GM23338 (cell line): ENCODE data around the gene PEX13. TPM values are rescaled to one million over a fixed set of nuclear protein-coding genes. Genes with fewer than 3 reads are reported as not detected.

Experiments used
- ATAC-seq: fragments of 200-7000 bp; cut with Tn5 transposase; 3 replicates; pipeline ENCODE4 v1.9.1; 2020
- DNase-seq: peaks from one replicate; pipeline ENCODE4 v3.0.0-alpha.2; 2015; ENCODE audit warnings: low spot score
- H2AFZ ChIP-seq: fragments of 200-600 bp; sonication (generic); 2 replicates; pipeline ENCODE4 v1.8.0; 2016; ENCODE audit warnings: antibody characterized with exemption, mild to moderate bottlenecking, moderate library complexity
- H3F3A ChIP-seq: fragments of 200-600 bp; sonication (generic); replicated peaks from 2 replicates; pipeline ENCODE4 v1.8.0; 2017; ENCODE audit warnings: antibody characterized with exemption, mixed run types, low read depth
- H3K27ac ChIP-seq: fragments of 200-600 bp; sonication (generic); 2 replicates; pipeline ENCODE4 v1.6.1; 2016; ENCODE audit warnings: low read depth
- H3K27me3 ChIP-seq: fragments of 200-600 bp; sonication (generic); 2 replicates; pipeline ENCODE4 v1.8.0; 2016; ENCODE audit warnings: mild to moderate bottlenecking, mixed run types, moderate library complexity; ENCODE audit not compliant: insufficient read depth
- H3K36me3 ChIP-seq: fragments of 200-600 bp; sonication (generic); 2 replicates; pipeline ENCODE4 v1.8.0; 2016; ENCODE audit warnings: mild to moderate bottlenecking; ENCODE audit not compliant: insufficient read depth
- H3K4me1 ChIP-seq: fragments of 200-600 bp; sonication (generic); 2 replicates; pipeline ENCODE4 v1.8.0; 2016; ENCODE audit warnings: mild to moderate bottlenecking, moderate library complexity; ENCODE audit not compliant: insufficient read depth
- H3K4me2 ChIP-seq: fragments of 200-600 bp; sonication (generic); 2 replicates; pipeline ENCODE4 v1.7.1; 2017; ENCODE audit warnings: mixed run types
- H3K4me3 ChIP-seq: fragments of 200-600 bp; sonication (generic); 2 replicates; pipeline ENCODE4 v1.6.1; 2016; ENCODE audit warnings: mixed run types
- H3K79me2 ChIP-seq: fragments of 200-600 bp; sonication (generic); replicated peaks from 2 replicates; pipeline ENCODE4 v1.8.0; 2017; ENCODE audit warnings: mild to moderate bottlenecking; ENCODE audit not compliant: insufficient read depth
- H3K9me2 ChIP-seq: fragments of 200-600 bp; sonication (generic); 2 replicates; pipeline ENCODE4 v1.8.0; 2017; ENCODE audit not compliant: insufficient read depth
- H4K20me1 ChIP-seq: fragments of 200-600 bp; sonication (generic); replicated peaks from 2 replicates; pipeline ENCODE4 v1.8.0; 2017; ENCODE audit warnings: mild to moderate bottlenecking; ENCODE audit not compliant: insufficient read depth
- H3K27ac Mint-ChIP-seq: 2 replicates; pipeline ENCODE4 v1.8.0; 2020; ENCODE audit warnings: inconsistent platforms, mild to moderate bottlenecking, moderate library complexity, mixed read lengths
- H3K27me3 Mint-ChIP-seq: 3 replicates; pipeline ENCODE4 v1.8.0; 2022; ENCODE audit warnings: low read depth, mild to moderate bottlenecking, moderate library complexity, mixed read lengths, inconsistent platforms; ENCODE audit not compliant: insufficient read depth, poor library complexity
- H3K36me3 Mint-ChIP-seq: 3 replicates; pipeline ENCODE4 v1.8.0; 2021; ENCODE audit warnings: low read depth, mild to moderate bottlenecking, inconsistent platforms, moderate library complexity, mixed read lengths
- H3K4me1 Mint-ChIP-seq: 3 replicates; pipeline ENCODE4 v1.8.0; 2020; ENCODE audit warnings: mild to moderate bottlenecking, inconsistent platforms, mixed read lengths
- H3K4me3 Mint-ChIP-seq: 3 replicates; pipeline ENCODE4 v1.8.0; 2021; ENCODE audit warnings: moderate library complexity, mild to moderate bottlenecking, inconsistent platforms, mixed read lengths
- H3K9me3 Mint-ChIP-seq: 3 replicates; pipeline ENCODE4 v1.8.0; 2020; ENCODE audit warnings: moderate library complexity, mild to moderate bottlenecking, inconsistent platforms, mixed read lengths
- CREB1 ChIP-seq: fragments of 250-450 bp; sonication (Bioruptor Pico); IDR thresholded peaks from 2 replicates; pipeline ENCODE4 v1.5.0; 2020; ENCODE audit warnings: low read depth, mild to moderate bottlenecking, moderate library complexity
- EZH2 ChIP-seq: fragments of 200-600 bp; sonication (generic); IDR thresholded peaks from one replicate; pipeline ENCODE4 v1.8.0; 2017; ENCODE audit warnings: antibody characterized with exemption, mild to moderate bottlenecking, low read depth; ENCODE audit not compliant: unreplicated experiment
- EZH2phosphoT487 ChIP-seq: fragments of 200-600 bp; sonication (generic); IDR thresholded peaks from one replicate; pipeline ENCODE4 v1.8.1; 2018; ENCODE audit warnings: antibody characterized with exemption; ENCODE audit not compliant: unreplicated experiment
- JUNB ChIP-seq: IDR thresholded peaks from one replicate; pipeline ENCODE4 v1.6.1; 2016; ENCODE audit warnings: antibody characterized with exemption; ENCODE audit not compliant: unreplicated experiment
- NANOG ChIP-seq: IDR thresholded peaks from 2 replicates; pipeline ENCODE4 v1.6.1; 2016; ENCODE audit warnings: antibody characterized with exemption, borderline replicate concordance
- POLR2AphosphoS5 ChIP-seq: IDR thresholded peaks from 2 replicates; pipeline ENCODE4 v1.6.1; 2016; ENCODE audit warnings: antibody characterized with exemption, low read depth
- STAT1 ChIP-seq: IDR thresholded peaks from one replicate; pipeline ENCODE4 v1.6.1; 2016; ENCODE audit warnings: antibody characterized with exemption; ENCODE audit not compliant: unreplicated experiment
- ZNF114 ChIP-seq: fragments of 250-450 bp; sonication (Bioruptor Pico); IDR thresholded peaks from 2 replicates; pipeline ENCODE4 v1.5.0; 2020; ENCODE audit warnings: mild to moderate bottlenecking, moderate library complexity
- ZNF331 ChIP-seq: fragments of 250-450 bp; sonication (Bioruptor Pico); IDR thresholded peaks from 2 replicates; pipeline ENCODE4 v1.5.0; 2020; ENCODE audit warnings: low read depth, mild to moderate bottlenecking, moderate library complexity
- polyA plus RNA-seq: library from polyadenylated mRNA; unstranded; fragments of >200 nt; fragmentation: Nextera tagmentation; extraction: Ambion mirVana; gene quantifications from 2 replicates; pipeline ENCODE4 v1.2.1, GENCODE V29; 2016
- total RNA-seq: library from RNA; depleted of rRNA; stranded (reverse); fragments of >200 nt; shearing (Covaris generic); gene quantifications from 2 replicates; pipeline ENCODE4 v1.2.3, GENCODE V29; 2014
- TF ChIP-seq, protein P1 (sequence below): IDR thresholded peaks from 2 replicates; pipeline ENCODE4 v1.6.1; 2016; ENCODE audit warnings: antibody characterized with exemption
- TF ChIP-seq, protein P2 (sequence below): fragments of 250-450 bp; sonication (Bioruptor Pico); IDR thresholded peaks from 2 replicates; pipeline ENCODE4 v1.5.0; 2020; ENCODE audit warnings: mild to moderate bottlenecking, moderate library complexity
- TF ChIP-seq, protein P3 (sequence below): IDR thresholded peaks from one replicate; pipeline ENCODE4 v1.6.1; 2018; ENCODE audit warnings: antibody characterized with exemption; ENCODE audit not compliant: unreplicated experiment
- TF ChIP-seq, protein P4 (sequence below), 2 experiments: fragments of 200-600 bp in 1 of 2; sonication (generic) in 1 of 2; conservative IDR thresholded peaks; 2 replicates each; pipeline versions ENCODE4 v1.5.1 to v1.6.1; 2016 to 2017; ENCODE audit warnings: antibody characterized with exemption in 2 of 2, low read depth in 2 of 2, mild to moderate bottlenecking in 2 of 2, moderate library complexity in 1 of 2

PEX13 gene
- total and polyA plus RNA-seq, 2 experiments from 2014 or later, result 15.8 to 29.2 TPM

DNA sequence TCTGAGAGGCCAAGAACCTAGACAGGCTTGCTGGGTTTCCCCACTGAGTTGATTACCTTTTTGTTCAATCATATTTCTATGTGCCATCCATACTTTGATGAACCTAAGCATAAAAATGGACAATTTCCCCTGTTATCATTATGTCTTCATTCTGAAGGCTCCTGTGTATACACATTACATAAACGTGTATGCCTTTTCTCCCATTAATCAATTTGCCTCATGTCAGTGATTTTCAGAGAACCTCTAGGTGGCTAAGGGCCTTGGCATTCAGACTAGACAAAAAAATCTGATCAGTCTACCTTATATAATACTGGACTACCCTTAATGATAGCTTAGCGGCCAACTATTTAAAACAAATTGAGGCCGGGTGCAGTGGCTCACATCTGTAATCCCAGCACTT lies 4.1 kb upstream of the PEX13 start:
- H3K9me2 ChIP-seq, result no peaks in the 10 kb centered on the region
- peaks cover 3% of the 10 kb centered on the region for H3K79me2 ChIP-seq
- Mint-ChIP-seq H3K9me3 (no peaks in the 10 kb centered on the region), H3K4me3 (no peak overlapping the region), H3K27me3 (peaks cover 4% of the 10 kb centered on the region), H3K4me1 (peaks cover 6% of the 10 kb centered on the region), H3K27ac (no peak overlapping the region), H3K36me3 (no peaks in the 10 kb centered on the region)
- no peak overlapping the region for H3K4me2 ChIP-seq
- H3K27me3 ChIP-seq, result no peaks in the 10 kb centered on the region
- no peak overlapping the region for H3K27ac ChIP-seq
- no peaks in the 10 kb centered on the region for H3K36me3 ChIP-seq
- H3K4me1 ChIP-seq, result peaks cover 5% of the 10 kb centered on the region; the same call in 1 of the 2 replicates
- no peak overlapping the region for H3K4me3 ChIP-seq
- DNase-seq (no peak), ATAC-seq (no peak)
- no peak overlapping the region for H2AFZ ChIP-seq
- no peaks in the 10 kb centered on the region for H3F3A ChIP-seq
- H4K20me1 ChIP-seq, result no peaks in the 10 kb centered on the region
- TF ChIP-seq POLR2AphosphoS5 (no peak), STAT1 (no peak), ZNF114 (no peak), EZH2 (no peak), JUNB (no peak), ZNF331 (CRISPR knock-in tag) (no peak), NANOG (no peak), CREB1 (CRISPR knock-in tag) (no peak), EZH2phosphoT487 (no peak)
- TF ChIP-seq, protein P1, sequence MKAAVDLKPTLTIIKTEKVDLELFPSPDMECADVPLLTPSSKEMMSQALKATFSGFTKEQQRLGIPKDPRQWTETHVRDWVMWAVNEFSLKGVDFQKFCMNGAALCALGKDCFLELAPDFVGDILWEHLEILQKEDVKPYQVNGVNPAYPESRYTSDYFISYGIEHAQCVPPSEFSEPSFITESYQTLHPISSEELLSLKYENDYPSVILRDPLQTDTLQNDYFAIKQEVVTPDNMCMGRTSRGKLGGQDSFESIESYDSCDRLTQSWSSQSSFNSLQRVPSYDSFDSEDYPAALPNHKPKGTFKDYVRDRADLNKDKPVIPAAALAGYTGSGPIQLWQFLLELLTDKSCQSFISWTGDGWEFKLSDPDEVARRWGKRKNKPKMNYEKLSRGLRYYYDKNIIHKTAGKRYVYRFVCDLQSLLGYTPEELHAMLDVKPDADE, result no peak
- TF ChIP-seq, protein P2, sequence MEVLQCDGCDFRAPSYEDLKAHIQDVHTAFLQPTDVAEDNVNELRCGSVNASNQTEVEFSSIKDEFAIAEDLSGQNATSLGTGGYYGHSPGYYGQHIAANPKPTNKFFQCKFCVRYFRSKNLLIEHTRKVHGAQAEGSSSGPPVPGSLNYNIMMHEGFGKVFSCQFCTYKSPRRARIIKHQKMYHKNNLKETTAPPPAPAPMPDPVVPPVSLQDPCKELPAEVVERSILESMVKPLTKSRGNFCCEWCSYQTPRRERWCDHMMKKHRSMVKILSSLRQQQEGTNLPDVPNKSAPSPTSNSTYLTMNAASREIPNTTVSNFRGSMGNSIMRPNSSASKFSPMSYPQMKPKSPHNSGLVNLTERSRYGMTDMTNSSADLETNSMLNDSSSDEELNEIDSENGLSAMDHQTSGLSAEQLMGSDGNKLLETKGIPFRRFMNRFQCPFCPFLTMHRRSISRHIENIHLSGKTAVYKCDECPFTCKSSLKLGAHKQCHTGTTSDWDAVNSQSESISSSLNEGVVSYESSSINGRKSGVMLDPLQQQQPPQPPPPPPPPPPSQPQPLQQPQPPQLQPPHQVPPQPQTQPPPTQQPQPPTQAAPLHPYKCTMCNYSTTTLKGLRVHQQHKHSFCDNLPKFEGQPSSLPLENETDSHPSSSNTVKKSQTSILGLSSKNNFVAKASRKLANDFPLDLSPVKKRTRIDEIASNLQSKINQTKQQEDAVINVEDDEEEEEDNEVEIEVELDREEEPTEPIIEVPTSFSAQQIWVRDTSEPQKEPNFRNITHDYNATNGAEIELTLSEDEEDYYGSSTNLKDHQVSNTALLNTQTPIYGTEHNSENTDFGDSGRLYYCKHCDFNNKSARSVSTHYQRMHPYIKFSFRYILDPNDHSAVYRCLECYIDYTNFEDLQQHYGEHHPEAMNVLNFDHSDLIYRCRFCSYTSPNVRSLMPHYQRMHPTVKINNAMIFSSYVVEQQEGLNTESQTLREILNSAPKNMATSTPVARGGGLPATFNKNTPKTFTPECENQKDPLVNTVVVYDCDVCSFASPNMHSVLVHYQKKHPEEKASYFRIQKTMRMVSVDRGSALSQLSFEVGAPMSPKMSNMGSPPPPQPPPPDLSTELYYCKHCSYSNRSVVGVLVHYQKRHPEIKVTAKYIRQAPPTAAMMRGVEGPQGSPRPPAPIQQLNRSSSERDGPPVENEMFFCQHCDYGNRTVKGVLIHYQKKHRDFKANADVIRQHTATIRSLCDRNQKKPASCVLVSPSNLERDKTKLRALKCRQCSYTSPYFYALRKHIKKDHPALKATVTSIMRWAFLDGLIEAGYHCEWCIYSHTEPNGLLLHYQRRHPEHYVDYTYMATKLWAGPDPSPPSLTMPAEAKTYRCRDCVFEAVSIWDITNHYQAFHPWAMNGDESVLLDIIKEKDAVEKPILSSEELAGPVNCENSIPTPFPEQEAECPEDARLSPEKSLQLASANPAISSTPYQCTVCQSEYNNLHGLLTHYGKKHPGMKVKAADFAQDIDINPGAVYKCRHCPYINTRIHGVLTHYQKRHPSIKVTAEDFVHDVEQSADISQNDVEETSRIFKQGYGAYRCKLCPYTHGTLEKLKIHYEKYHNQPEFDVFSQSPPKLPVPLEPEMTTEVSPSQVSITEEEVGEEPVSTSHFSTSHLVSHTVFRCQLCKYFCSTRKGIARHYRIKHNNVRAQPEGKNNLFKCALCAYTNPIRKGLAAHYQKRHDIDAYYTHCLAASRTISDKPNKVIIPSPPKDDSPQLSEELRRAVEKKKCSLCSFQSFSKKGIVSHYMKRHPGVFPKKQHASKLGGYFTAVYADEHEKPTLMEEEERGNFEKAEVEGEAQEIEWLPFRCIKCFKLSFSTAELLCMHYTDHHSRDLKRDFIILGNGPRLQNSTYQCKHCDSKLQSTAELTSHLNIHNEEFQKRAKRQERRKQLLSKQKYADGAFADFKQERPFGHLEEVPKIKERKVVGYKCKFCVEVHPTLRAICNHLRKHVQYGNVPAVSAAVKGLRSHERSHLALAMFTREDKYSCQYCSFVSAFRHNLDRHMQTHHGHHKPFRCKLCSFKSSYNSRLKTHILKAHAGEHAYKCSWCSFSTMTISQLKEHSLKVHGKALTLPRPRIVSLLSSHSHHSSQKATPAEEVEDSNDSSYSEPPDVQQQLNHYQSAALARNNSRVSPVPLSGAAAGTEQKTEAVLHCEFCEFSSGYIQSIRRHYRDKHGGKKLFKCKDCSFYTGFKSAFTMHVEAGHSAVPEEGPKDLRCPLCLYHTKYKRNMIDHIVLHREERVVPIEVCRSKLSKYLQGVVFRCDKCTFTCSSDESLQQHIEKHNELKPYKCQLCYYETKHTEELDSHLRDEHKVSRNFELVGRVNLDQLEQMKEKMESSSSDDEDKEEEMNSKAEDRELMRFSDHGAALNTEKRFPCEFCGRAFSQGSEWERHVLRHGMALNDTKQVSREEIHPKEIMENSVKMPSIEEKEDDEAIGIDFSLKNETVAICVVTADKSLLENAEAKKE (CRISPR knock-in tag), result no peak
- TF ChIP-seq, protein P3, sequence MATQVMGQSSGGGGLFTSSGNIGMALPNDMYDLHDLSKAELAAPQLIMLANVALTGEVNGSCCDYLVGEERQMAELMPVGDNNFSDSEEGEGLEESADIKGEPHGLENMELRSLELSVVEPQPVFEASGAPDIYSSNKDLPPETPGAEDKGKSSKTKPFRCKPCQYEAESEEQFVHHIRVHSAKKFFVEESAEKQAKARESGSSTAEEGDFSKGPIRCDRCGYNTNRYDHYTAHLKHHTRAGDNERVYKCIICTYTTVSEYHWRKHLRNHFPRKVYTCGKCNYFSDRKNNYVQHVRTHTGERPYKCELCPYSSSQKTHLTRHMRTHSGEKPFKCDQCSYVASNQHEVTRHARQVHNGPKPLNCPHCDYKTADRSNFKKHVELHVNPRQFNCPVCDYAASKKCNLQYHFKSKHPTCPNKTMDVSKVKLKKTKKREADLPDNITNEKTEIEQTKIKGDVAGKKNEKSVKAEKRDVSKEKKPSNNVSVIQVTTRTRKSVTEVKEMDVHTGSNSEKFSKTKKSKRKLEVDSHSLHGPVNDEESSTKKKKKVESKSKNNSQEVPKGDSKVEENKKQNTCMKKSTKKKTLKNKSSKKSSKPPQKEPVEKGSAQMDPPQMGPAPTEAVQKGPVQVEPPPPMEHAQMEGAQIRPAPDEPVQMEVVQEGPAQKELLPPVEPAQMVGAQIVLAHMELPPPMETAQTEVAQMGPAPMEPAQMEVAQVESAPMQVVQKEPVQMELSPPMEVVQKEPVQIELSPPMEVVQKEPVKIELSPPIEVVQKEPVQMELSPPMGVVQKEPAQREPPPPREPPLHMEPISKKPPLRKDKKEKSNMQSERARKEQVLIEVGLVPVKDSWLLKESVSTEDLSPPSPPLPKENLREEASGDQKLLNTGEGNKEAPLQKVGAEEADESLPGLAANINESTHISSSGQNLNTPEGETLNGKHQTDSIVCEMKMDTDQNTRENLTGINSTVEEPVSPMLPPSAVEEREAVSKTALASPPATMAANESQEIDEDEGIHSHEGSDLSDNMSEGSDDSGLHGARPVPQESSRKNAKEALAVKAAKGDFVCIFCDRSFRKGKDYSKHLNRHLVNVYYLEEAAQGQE, result no peak
- TF ChIP-seq, protein P4, sequence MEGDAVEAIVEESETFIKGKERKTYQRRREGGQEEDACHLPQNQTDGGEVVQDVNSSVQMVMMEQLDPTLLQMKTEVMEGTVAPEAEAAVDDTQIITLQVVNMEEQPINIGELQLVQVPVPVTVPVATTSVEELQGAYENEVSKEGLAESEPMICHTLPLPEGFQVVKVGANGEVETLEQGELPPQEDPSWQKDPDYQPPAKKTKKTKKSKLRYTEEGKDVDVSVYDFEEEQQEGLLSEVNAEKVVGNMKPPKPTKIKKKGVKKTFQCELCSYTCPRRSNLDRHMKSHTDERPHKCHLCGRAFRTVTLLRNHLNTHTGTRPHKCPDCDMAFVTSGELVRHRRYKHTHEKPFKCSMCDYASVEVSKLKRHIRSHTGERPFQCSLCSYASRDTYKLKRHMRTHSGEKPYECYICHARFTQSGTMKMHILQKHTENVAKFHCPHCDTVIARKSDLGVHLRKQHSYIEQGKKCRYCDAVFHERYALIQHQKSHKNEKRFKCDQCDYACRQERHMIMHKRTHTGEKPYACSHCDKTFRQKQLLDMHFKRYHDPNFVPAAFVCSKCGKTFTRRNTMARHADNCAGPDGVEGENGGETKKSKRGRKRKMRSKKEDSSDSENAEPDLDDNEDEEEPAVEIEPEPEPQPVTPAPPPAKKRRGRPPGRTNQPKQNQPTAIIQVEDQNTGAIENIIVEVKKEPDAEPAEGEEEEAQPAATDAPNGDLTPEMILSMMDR (conservative IDR thresholded peaks at IDR 0.05; ENCODE audit: low read depth in 2 of 2), result no peak
